ENCODE results near the gene OPCML.

OPCML gene

DNA sequence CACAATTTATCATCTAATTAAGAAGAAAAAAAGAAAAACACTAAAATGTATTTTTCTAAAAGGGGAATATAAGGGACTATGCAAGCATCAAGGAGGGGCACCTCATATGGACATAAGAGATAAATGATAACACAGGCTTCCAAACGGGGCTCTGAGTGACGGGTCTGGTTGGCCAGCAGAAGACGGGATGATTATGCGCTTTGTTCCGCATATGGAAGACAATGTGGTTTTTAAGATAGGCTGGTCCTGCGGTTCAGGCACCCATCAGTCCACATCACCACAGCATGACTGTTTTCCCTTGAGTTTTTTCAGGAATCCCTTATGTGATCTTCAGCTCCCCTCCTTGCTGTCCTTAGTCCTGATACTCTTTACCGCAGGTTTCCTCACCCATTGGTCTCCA, 404.6 kb downstream of the OPCML start:
- no peak for DNase-seq (ENCODE audit: low read depth in 1 of 2, low spot score in 1 of 2)
- no peak overlapping the region for H3K27ac ChIP-seq (replicated peaks)
- TF ChIP-seq REST (IDR thresholded peaks at IDR 0.05; ENCODE audit: insufficient replicate concordance, low read depth) (no peak), GABPA (IDR thresholded peaks at IDR 0.05; ENCODE audit: low read depth) (no peak)
- no peak overlapping the region for H3K4me3 ChIP-seq (replicated peaks; ENCODE audit: insufficient read depth, low read length)
- no peaks in the 10 kb centered on the region for H3K27me3 ChIP-seq (ENCODE audit: insufficient read depth, poor library complexity, severe bottlenecking)

GRCh38 chr11:133123796-133124195, 408.5 kb downstream of the OPCML start:
- no peaks in the 10 kb centered on the region for H3K27me3 ChIP-seq (ENCODE audit: insufficient read depth, poor library complexity, severe bottlenecking)
- TF ChIP-seq GABPA (IDR thresholded peaks at IDR 0.05; ENCODE audit: low read depth) (no peak), POLR2AphosphoS5 (IDR thresholded peaks at IDR 0.05; ENCODE audit: low read depth) (no peak), REST (IDR thresholded peaks at IDR 0.05; ENCODE audit: insufficient replicate concordance, low read depth) (no peak), SPI1 (IDR thresholded peaks at IDR 0.05; ENCODE audit: borderline replicate concordance, low read depth) (no peak)
- TF ChIP-seq, protein P1, sequence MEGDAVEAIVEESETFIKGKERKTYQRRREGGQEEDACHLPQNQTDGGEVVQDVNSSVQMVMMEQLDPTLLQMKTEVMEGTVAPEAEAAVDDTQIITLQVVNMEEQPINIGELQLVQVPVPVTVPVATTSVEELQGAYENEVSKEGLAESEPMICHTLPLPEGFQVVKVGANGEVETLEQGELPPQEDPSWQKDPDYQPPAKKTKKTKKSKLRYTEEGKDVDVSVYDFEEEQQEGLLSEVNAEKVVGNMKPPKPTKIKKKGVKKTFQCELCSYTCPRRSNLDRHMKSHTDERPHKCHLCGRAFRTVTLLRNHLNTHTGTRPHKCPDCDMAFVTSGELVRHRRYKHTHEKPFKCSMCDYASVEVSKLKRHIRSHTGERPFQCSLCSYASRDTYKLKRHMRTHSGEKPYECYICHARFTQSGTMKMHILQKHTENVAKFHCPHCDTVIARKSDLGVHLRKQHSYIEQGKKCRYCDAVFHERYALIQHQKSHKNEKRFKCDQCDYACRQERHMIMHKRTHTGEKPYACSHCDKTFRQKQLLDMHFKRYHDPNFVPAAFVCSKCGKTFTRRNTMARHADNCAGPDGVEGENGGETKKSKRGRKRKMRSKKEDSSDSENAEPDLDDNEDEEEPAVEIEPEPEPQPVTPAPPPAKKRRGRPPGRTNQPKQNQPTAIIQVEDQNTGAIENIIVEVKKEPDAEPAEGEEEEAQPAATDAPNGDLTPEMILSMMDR (IDR thresholded peaks at IDR 0.05; ENCODE audit: insufficient read depth, low read length) = no peak
- no peak for DNase-seq (ENCODE audit: low read depth in 1 of 2, low spot score in 1 of 2)
- H3K27ac ChIP-seq (replicated peaks) = no peak overlapping the region
- no peak overlapping the region for H3K4me3 ChIP-seq (replicated peaks; ENCODE audit: insufficient read depth, low read length)

- no peak overlapping the region for H3K4me3 ChIP-seq (replicated peaks; ENCODE audit: insufficient read depth, low read length)
- no peaks in the 10 kb centered on the region for H3K27me3 ChIP-seq (ENCODE audit: insufficient read depth, poor library complexity, severe bottlenecking)
- DNase-seq (ENCODE audit: low read depth in 1 of 2, low spot score in 1 of 2) = no peak
- no peak overlapping the region for H3K27ac ChIP-seq (replicated peaks)
- TF ChIP-seq GABPA (IDR thresholded peaks at IDR 0.05; ENCODE audit: low read depth) = no peak
- TF ChIP-seq POLR2AphosphoS5 (IDR thresholded peaks at IDR 0.05; ENCODE audit: low read depth) = no peak
- TF ChIP-seq, protein P1 (IDR thresholded peaks at IDR 0.05; ENCODE audit: insufficient read depth, low read length) = no peak
- no peak for TF ChIP-seq REST (IDR thresholded peaks at IDR 0.05; ENCODE audit: insufficient replicate concordance, low read depth)
- no peak for TF ChIP-seq SPI1 (IDR thresholded peaks at IDR 0.05; ENCODE audit: borderline replicate concordance, low read depth)
These were observed 408.9 kb downstream of the OPCML start for GRCh38 chr11:133123366-133123765.

GRCh38 chr11:133122256-133122655, 410.0 kb downstream of the OPCML start:
- DNase-seq (ENCODE audit: low read depth in 1 of 2, low spot score in 1 of 2) = no peak
- Histone ChIP-seq H3K27me3 (ENCODE audit: insufficient read depth, poor library complexity, severe bottlenecking) (no peaks in the 10 kb centered on the region), H3K4me3 (replicated peaks; ENCODE audit: insufficient read depth, low read length) (no peak overlapping the region), H3K27ac (replicated peaks) (no peak overlapping the region)
- no peak for TF ChIP-seq POLR2AphosphoS5 (IDR thresholded peaks at IDR 0.05; ENCODE audit: low read depth)
- TF ChIP-seq GABPA (IDR thresholded peaks at IDR 0.05; ENCODE audit: low read depth) = no peak
- TF ChIP-seq SPI1 (IDR thresholded peaks at IDR 0.05; ENCODE audit: borderline replicate concordance, low read depth) = no peak
- no peak for TF ChIP-seq REST (IDR thresholded peaks at IDR 0.05; ENCODE audit: insufficient replicate concordance, low read depth)
- TF ChIP-seq, protein P1 (IDR thresholded peaks at IDR 0.05; ENCODE audit: insufficient read depth, low read length) = no peak

All from HL-60 (cell line).